Sigmoid colon (tissue), 7 donors: Measurements from ENCODE around the gene RNASEH2C. TPM values are rescaled to one million over a fixed set of nuclear protein-coding genes. Genes with fewer than 3 reads are reported as not detected.

Experiments used
- DNase-seq: peaks from one replicate; pipeline ENCODE4 v3.0.0-alpha.2; 2019
- H3K27ac ChIP-seq, 4 donors: fragments of 200-600 bp; sonication (generic); one replicate each; pipeline ENCODE4 v1.5.1; 2016 to 2019; ENCODE audit warnings: mild to moderate bottlenecking in 1 of 4
- H3K27me3 ChIP-seq, 3 donors: fragments of 200-600 bp; sonication (generic); one replicate each; pipeline ENCODE4 v1.5.1; 2019; ENCODE audit warnings: mild to moderate bottlenecking in 1 of 3
- H3K36me3 ChIP-seq, 4 donors: fragments of 200-600 bp; sonication (generic); one replicate each; pipeline ENCODE4 v1.5.1; 2016 to 2019
- H3K4me1 ChIP-seq, 4 donors: fragments of 200-600 bp; sonication (generic); one replicate each; pipeline ENCODE4 v1.5.1; 2017 to 2019
- H3K4me3 ChIP-seq, 4 donors: fragments of 200-600 bp; sonication (generic); one replicate each; pipeline ENCODE4 v1.5.1; 2017 to 2019; ENCODE audit warnings: mild to moderate bottlenecking in 2 of 4, moderate library complexity in 1 of 4
- H3K9me3 ChIP-seq, 4 donors: fragments of 200-600 bp in 3 of 4; sonication (generic) in 3 of 4; one replicate each; pipeline versions ENCODE4 v1.5.1 to v1.6.1; 2013 to 2019
- CTCF ChIP-seq, 4 experiments: fragments of 450-650 bp in 3 of 4; fragments of 200-600 bp in 1 of 4; IDR thresholded peaks; one replicate each; pipeline ENCODE4 v1.5.1; 2016 to 2019; ENCODE audit warnings: antibody characterized with exemption in 4 of 4, mild to moderate bottlenecking in 3 of 4, moderate library complexity in 2 of 4
- EP300 ChIP-seq, 4 donors: sonication (generic); formaldehyde crosslinking; IDR thresholded peaks; one replicate each; pipeline ENCODE4 v1.6.1; 2017; ENCODE audit warnings: antibody characterized with exemption in 4 of 4
- POLR2A ChIP-seq, 2 donors: fragments of 450-650 bp; IDR thresholded peaks; one replicate each; pipeline ENCODE4 v1.6.1; 2016; ENCODE audit warnings: antibody characterized with exemption in 2 of 2, mild to moderate bottlenecking in 2 of 2, moderate library complexity in 2 of 2
- POLR2AphosphoS5 ChIP-seq, 4 donors: sonication (generic); formaldehyde crosslinking; IDR thresholded peaks; one replicate each; pipeline ENCODE4 v1.6.1; 2017; ENCODE audit warnings: antibody characterized with exemption in 4 of 4
- WGBS, 2 donors: extraction: QIAGEN DNeasy Blood & Tissue Kit; methylation state at CpG; one replicate each; pipeline ENCODE4 v1.1.7; 2013; 5-methylcytosine and 5-hydroxymethylcytosine counted together
- intact Hi-C: fragments of 100-400 bp; cut with DNase I; formaldehyde crosslinking; loops from one replicate; pipeline ENCODE4 v1.15.1; 2023
- polyA plus RNA-seq, 3 donors: library from polyadenylated mRNA; stranded (reverse); fragments of 200-250 nt; gene quantifications; one replicate each; pipeline ENCODE4 v1.2.3, GENCODE V29; 2013
- small RNA-seq, 3 donors: library from RNA; depleted of rRNA; stranded (forward); fragments of <200 nt; gene quantifications; one replicate each; pipeline ENCODE3, GENCODE V24; 2016
- total RNA-seq, 4 donors: library from RNA; depleted of rRNA; stranded (reverse); fragments of >200 nt; gene quantifications; one replicate each; pipeline ENCODE4 v1.1.0, GENCODE V29; 2016
- donor health status: healthy with polysubstance abuse.
- donor health status: Bipolar disorder and iron deficiency.
- donor health status: healthy.

Gene RNASEH2C
- total and polyA plus RNA-seq, 7 donors: 45.6 to 168 (median 120) TPM

DNA sequence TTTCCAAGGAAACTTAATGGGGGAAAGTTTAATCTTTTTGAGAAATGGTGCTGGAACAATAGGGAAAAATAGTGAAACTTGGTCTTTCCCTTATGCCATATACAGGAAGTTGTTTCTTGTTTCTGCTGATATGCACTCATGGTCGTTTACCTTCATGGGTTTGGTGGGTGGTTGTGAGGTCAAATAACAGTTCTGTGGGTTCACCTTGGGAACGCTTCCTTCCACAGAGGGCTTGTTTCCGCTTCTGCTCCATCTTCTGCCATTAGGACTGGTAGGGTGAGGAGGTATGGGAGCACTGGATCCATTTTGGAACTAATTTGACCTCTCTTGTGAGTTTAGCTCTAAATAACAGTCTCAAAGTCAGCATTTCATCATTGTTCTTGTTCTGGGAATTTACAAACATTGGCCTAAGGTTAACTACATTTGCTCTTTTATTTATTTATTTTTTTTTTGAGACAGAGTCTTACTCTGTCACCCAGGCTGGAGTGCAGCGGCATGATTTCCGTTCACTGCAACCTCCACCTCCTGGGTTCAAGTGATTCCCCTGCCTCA is 40.3 kb downstream of the RNASEH2C start:
- no peak for TF ChIP-seq CTCF (IDR thresholded peaks at IDR 0.05)
- WGBS, 2 donors: 77 to 80% methylated on average over 5 of the region's 5 CpGs

DNA sequence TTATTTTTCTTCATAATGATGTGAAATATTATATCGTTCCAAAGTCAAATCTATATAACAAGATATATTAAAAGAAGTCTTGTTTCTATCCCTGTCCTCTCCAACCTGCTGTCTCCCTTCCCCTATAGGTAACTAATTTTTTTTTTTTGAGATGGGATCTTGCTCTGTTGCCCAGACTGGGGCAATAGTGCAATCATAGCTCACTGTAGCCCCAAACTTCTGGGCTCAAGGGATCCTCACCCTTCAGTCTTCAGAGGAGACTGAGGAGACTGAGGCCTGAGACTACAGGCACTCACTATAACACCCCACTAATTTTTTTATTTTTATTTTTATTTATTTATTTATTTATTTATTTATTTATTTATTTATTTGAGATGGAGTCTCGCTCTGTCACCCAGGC is 47.6 kb downstream of the RNASEH2C start:
- no peak overlapping the region for H3K27ac ChIP-seq
- intact Hi-C loops: no loop called here
- TF ChIP-seq EP300 (IDR thresholded peaks at IDR 0.05) (no peak), CTCF (IDR thresholded peaks at IDR 0.05) (no peak), POLR2AphosphoS5 (IDR thresholded peaks at IDR 0.05) (no peak), POLR2A (IDR thresholded peaks at IDR 0.05) (no peak)
- H3K4me3 ChIP-seq: no peak overlapping the region
- no peaks in the 10 kb centered on the region for H3K36me3 ChIP-seq
- no peaks in the 10 kb centered on the region for H3K4me1 ChIP-seq
- DNase-seq: no peak
- WGBS, 2 donors: 90 to 98% methylated on average over 2 of the region's 2 CpGs
- H3K27me3 ChIP-seq: no peaks in the 10 kb centered on the region
- no peaks in the 10 kb centered on the region for H3K9me3 ChIP-seq

More for the DNA sequence above, 40.3 kb downstream of the RNASEH2C start:
- intact Hi-C loops: no loop called here
- peaks cover 0 to 3% (median 0%) of the 10 kb centered on the region in 4 donors for H3K4me1 ChIP-seq
- no peak overlapping the region for H3K4me3 ChIP-seq
- H3K9me3 ChIP-seq: no peaks in the 10 kb centered on the region
- no peaks in the 10 kb centered on the region for H3K36me3 ChIP-seq
- no peak overlapping the region for H3K27ac ChIP-seq
- no peaks in the 10 kb centered on the region for H3K27me3 ChIP-seq
- DNase-seq: no peak

- intact Hi-C loops: no loop called here
- H3K27me3 ChIP-seq: no peaks in the 10 kb centered on the region
- no peak overlapping the region for H3K4me3 ChIP-seq
- no peak overlapping the region for H3K27ac ChIP-seq
- no peak for DNase-seq
- no peaks in the 10 kb centered on the region for H3K9me3 ChIP-seq
- no peaks in the 10 kb centered on the region for H3K4me1 ChIP-seq
- TF ChIP-seq POLR2A (IDR thresholded peaks at IDR 0.05) (no peak), CTCF (IDR thresholded peaks at IDR 0.05) (no peak), EP300 (IDR thresholded peaks at IDR 0.05) (no peak), POLR2AphosphoS5 (IDR thresholded peaks at IDR 0.05) (no peak)
- no peaks in the 10 kb centered on the region for H3K36me3 ChIP-seq
Observed at GRCh38 chr11:65672180-65672860, 48.3 kb downstream of the RNASEH2C start.

Small RNA genes within 50 kb of the gene (small RNA-seq; reads per million reads assigned to genes)
- 0 reads per million in 3 donors for gene RN7SL309P

Other genes with a start within 250 kb of the RNASEH2C start
- over 10,000 TPM; 10,511 to 32,672 (median 12,130) TPM for gene MALAT1, start 221.8 kb downstream of the RNASEH2C start, total RNA-seq
- 1,000 to 10,000 TPM in 1 of 3 donors, 100 to 1,000 TPM in 1, 1 to 10 TPM in 1; 6.6 to 1,968 (median 374) TPM for gene MALAT1, start 221.8 kb downstream of the RNASEH2C start, polyA plus RNA-seq
- gene SCYL1, start 195.7 kb downstream of the RNASEH2C start, total RNA-seq: 100 to 1,000 TPM in 1 of 4 donors, 10 to 100 TPM in 3; 67.1 to 100 (median 77.7) TPM
- 10 to 100 TPM; 57.3 to 66.1 (median 61.7) TPM for gene SCYL1, start 195.7 kb downstream of the RNASEH2C start, polyA plus RNA-seq
- 100 to 1,000 TPM in 2 of 4 donors, 10 to 100 TPM in 2; 79.6 to 268 (median 117) TPM for gene LTBP3, start 162.4 kb downstream of the RNASEH2C start, total RNA-seq
- 10 to 100 TPM in 1 of 3 donors, 1 to 10 TPM in 2; 3.9 to 34.0 (median 9.6) TPM for gene LTBP3, start 162.4 kb downstream of the RNASEH2C start, polyA plus RNA-seq
- 10 to 100 TPM; 24.9 to 61.0 (median 58.5) TPM for gene ZNRD2, start 150.3 kb downstream of the RNASEH2C start, total RNA-seq
- 10 to 100 TPM; 30.7 to 52.6 (median 36.6) TPM for gene ZNRD2, start 150.3 kb downstream of the RNASEH2C start, polyA plus RNA-seq
- gene FAM89B, start 148.3 kb downstream of the RNASEH2C start, total RNA-seq: 10 to 100 TPM; 61.2 to 96.7 (median 91.6) TPM
- gene FAM89B, start 148.3 kb downstream of the RNASEH2C start, polyA plus RNA-seq: 10 to 100 TPM; 34.0 to 63.3 (median 38.4) TPM
- gene EHBP1L1, start 144.7 kb downstream of the RNASEH2C start, total RNA-seq: 100 to 1,000 TPM; 148 to 366 (median 194) TPM
- 10 to 100 TPM; 31.2 to 71.2 (median 71.2) TPM for gene EHBP1L1, start 144.7 kb downstream of the RNASEH2C start, polyA plus RNA-seq
- gene KCNK7, start 125.0 kb downstream of the RNASEH2C start, total RNA-seq: under 1 TPM in 2 of 4 donors, not detected in 2; 0.54 to 0.71 TPM
- 1 to 10 TPM in 1 of 3 donors, not detected in 2; 1.4 TPM for gene KCNK7, start 125.0 kb downstream of the RNASEH2C start, polyA plus RNA-seq
- 10 to 100 TPM; 18.5 to 52.1 (median 26.3) TPM for gene MAP3K11, start 106.6 kb downstream of the RNASEH2C start, total RNA-seq
- gene MAP3K11, start 106.6 kb downstream of the RNASEH2C start, polyA plus RNA-seq: 10 to 100 TPM; 48.6 to 71.2 (median 71.0) TPM
- gene PCNX3, start 105.0 kb downstream of the RNASEH2C start, total RNA-seq: 10 to 100 TPM; 10.7 to 21.3 (median 14.3) TPM
- gene PCNX3, start 105.0 kb downstream of the RNASEH2C start, polyA plus RNA-seq: 10 to 100 TPM in 1 of 3 donors, 1 to 10 TPM in 2; 6.0 to 35.0 (median 6.6) TPM
- 10 to 100 TPM; 19.9 to 30.7 (median 28.2) TPM for gene SIPA1, start 82.7 kb downstream of the RNASEH2C start, total RNA-seq
- 10 to 100 TPM; 20.3 to 53.6 (median 34.8) TPM for gene SIPA1, start 82.7 kb downstream of the RNASEH2C start, polyA plus RNA-seq
- gene RELA, start 57.9 kb downstream of the RNASEH2C start, total RNA-seq: 10 to 100 TPM; 36.4 to 62.6 (median 46.9) TPM
- 10 to 100 TPM; 33.6 to 45.6 (median 37.5) TPM for gene RELA, start 57.9 kb downstream of the RNASEH2C start, polyA plus RNA-seq
- 10 to 100 TPM; 58.4 to 92.7 (median 74.7) TPM for gene KAT5, start 8.5 kb downstream of the RNASEH2C start, total RNA-seq
- 10 to 100 TPM; 51.1 to 81.0 (median 53.9) TPM for gene KAT5, start 8.5 kb downstream of the RNASEH2C start, polyA plus RNA-seq
- 10 to 100 TPM in 2 of 4 donors, 1 to 10 TPM in 2; 6.6 to 13.3 (median 10.8) TPM for gene AP5B1, start 60.2 kb upstream of the RNASEH2C start, total RNA-seq
- 10 to 100 TPM in 1 of 3 donors, 1 to 10 TPM in 2; 6.6 to 14.6 (median 9.0) TPM for gene AP5B1, start 60.2 kb upstream of the RNASEH2C start, polyA plus RNA-seq
- gene OVOL1, start 66.3 kb upstream of the RNASEH2C start, total RNA-seq: not detected
- 10 to 100 TPM; 16.6 to 30.0 (median 22.7) TPM for gene OVOL1, start 66.3 kb upstream of the RNASEH2C start, polyA plus RNA-seq
- 1 to 10 TPM in 1 of 4 donors, under 1 TPM in 3; 0.27 to 1.2 (median 0.63) TPM for gene SNX32, start 113.2 kb upstream of the RNASEH2C start, total RNA-seq
- gene SNX32, start 113.2 kb upstream of the RNASEH2C start, polyA plus RNA-seq: 1 to 10 TPM in 1 of 3 donors, under 1 TPM in 1, not detected in 1; 0.69 to 1.5 TPM
- gene CFL1, start 137.4 kb upstream of the RNASEH2C start, total RNA-seq: 100 to 1,000 TPM; 428 to 506 (median 487) TPM
- 1,000 to 10,000 TPM; 1,456 to 2,165 (median 1,757) TPM for gene CFL1, start 137.4 kb upstream of the RNASEH2C start, polyA plus RNA-seq
- 10 to 100 TPM; 42.1 to 54.2 (median 45.2) TPM for gene MUS81, start 139.6 kb upstream of the RNASEH2C start, total RNA-seq
- gene MUS81, start 139.6 kb upstream of the RNASEH2C start, polyA plus RNA-seq: 10 to 100 TPM; 33.5 to 61.8 (median 36.0) TPM
- 100 to 1,000 TPM in 2 of 4 donors, 10 to 100 TPM in 2; 71.7 to 120 (median 97.3) TPM for gene EFEMP2, start 152.0 kb upstream of the RNASEH2C start, total RNA-seq
- 10 to 100 TPM in 2 of 3 donors, 1 to 10 TPM in 1; 8.6 to 24.0 (median 19.4) TPM for gene EFEMP2, start 152.0 kb upstream of the RNASEH2C start, polyA plus RNA-seq
- gene CTSW, start 159.0 kb upstream of the RNASEH2C start, total RNA-seq: under 1 TPM in 1 of 4 donors, not detected in 3; 0.82 TPM
- 1 to 10 TPM in 2 of 3 donors, not detected in 1; 2.3 to 3.1 TPM for gene CTSW, start 159.0 kb upstream of the RNASEH2C start, polyA plus RNA-seq
- gene FIBP, start 167.7 kb upstream of the RNASEH2C start, total RNA-seq: 10 to 100 TPM; 37.5 to 60.7 (median 48.6) TPM
- 10 to 100 TPM; 54.4 to 66.1 (median 58.3) TPM for gene FIBP, start 167.7 kb upstream of the RNASEH2C start, polyA plus RNA-seq
- gene CCDC85B, start 169.9 kb upstream of the RNASEH2C start, total RNA-seq: 10 to 100 TPM; 57.1 to 73.6 (median 67.6) TPM
- 10 to 100 TPM in 2 of 3 donors, 1 to 10 TPM in 1; 4.2 to 31.6 (median 13.2) TPM for gene CCDC85B, start 169.9 kb upstream of the RNASEH2C start, polyA plus RNA-seq
- gene FOSL1, start 179.6 kb upstream of the RNASEH2C start, total RNA-seq: 10 to 100 TPM in 1 of 4 donors, 1 to 10 TPM in 1, under 1 TPM in 1, not detected in 1; 0.36 to 12.4 (median 2.8) TPM
- gene FOSL1, start 179.6 kb upstream of the RNASEH2C start, polyA plus RNA-seq: 1 to 10 TPM; 1.6 to 3.6 (median 2.9) TPM
- 10 to 100 TPM; 22.1 to 36.3 (median 23.9) TPM for gene C11orf68, start 198.3 kb upstream of the RNASEH2C start, total RNA-seq
- gene C11orf68, start 198.3 kb upstream of the RNASEH2C start, polyA plus RNA-seq: 10 to 100 TPM; 23.4 to 26.1 (median 24.0) TPM
- gene DRAP1, start 198.6 kb upstream of the RNASEH2C start, total RNA-seq: 100 to 1,000 TPM in 1 of 4 donors, 10 to 100 TPM in 3; 58.9 to 115 (median 79.2) TPM
- 10 to 100 TPM; 61.5 to 87.1 (median 77.5) TPM for gene DRAP1, start 198.6 kb upstream of the RNASEH2C start, polyA plus RNA-seq
- gene TSGA10IP, start 224.7 kb upstream of the RNASEH2C start, total RNA-seq: under 1 TPM in 1 of 4 donors, not detected in 3; 0.49 TPM
- not detected for gene TSGA10IP, start 224.7 kb upstream of the RNASEH2C start, polyA plus RNA-seq
- 10 to 100 TPM; 33.8 to 38.8 (median 37.0) TPM for gene SART1, start 240.9 kb upstream of the RNASEH2C start, total RNA-seq
- gene SART1, start 240.9 kb upstream of the RNASEH2C start, polyA plus RNA-seq: 10 to 100 TPM; 22.2 to 50.0 (median 26.4) TPM